HepG2 (cell line): Measurements from ENCODE around the gene CHST13. TPM values are rescaled to one million over a fixed set of nuclear protein-coding genes. Genes with fewer than 3 reads are reported as not detected.
A peak's percentile ranks its signal among the peaks of the same experiment; 100 is the strongest.

Experiments used
- ATAC-seq: fragments of 200-7000 bp; cut with Tn5 transposase; 3 replicates; pipeline ENCODE4 v1.9.1; 2020; ENCODE audit warnings: mild to moderate bottlenecking, moderate library complexity
- BruUV-seq: library from RNA; stranded (reverse); fragments of 400-500 nt; replicated peaks from 2 replicates; lab custom pipeline; 2021; lab: Mats Ljungman, UMichigan
- CTCF ChIA-PET: fragments of 300-600 bp; formaldehyde crosslinking; extraction: SDS; loops from one replicate; lab custom pipeline; 2021; ENCODE audit warnings: low total read pairs, inconsistent platforms, low intra/inter-chr PET ratio; lab: Yijun Ruan, JAX
- POLR2A ChIA-PET: fragments of 350-600 bp; sonication (Branson Sonifier 250); formaldehyde crosslinking; loops from one replicate; lab custom pipeline; 2020; ENCODE audit warnings: antibody characterized with exemption, inconsistent platforms; lab: Yijun Ruan, JAX
- DNase-seq: peaks from one replicate; pipeline ENCODE4 v3.0.0-alpha.2; 2015; ENCODE audit warnings: low spot score
- FAIRE-seq: peaks from 3 replicates; lab custom pipeline; 2011; peaks lifted over from hg19 to GRCh38; lab: Jason Lieb, UNC
- H2AFZ ChIP-seq: one replicate; pipeline ENCODE4 v1.6.1; 2011; ENCODE audit warnings: low read length, inconsistent platforms
- H3K27ac ChIP-seq: fragments of 300-600 bp; 3 replicates; pipeline ENCODE4 v1.8.0; 2011; ENCODE audit warnings: mixed run types, mild to moderate bottlenecking, mixed read lengths, low read length, inconsistent platforms; ENCODE audit not compliant: insufficient read depth; ENCODE audit errors: extremely low read length
- H3K27me3 ChIP-seq, 2 experiments: fragments of 200-600 bp in 1 of 2; 2 replicates in 1 of 2; 3 replicates in 1 of 2; pipeline versions ENCODE4 v1.6.0 to v1.8.0; 2011; ENCODE audit warnings: low read length in 2 of 2, mild to moderate bottlenecking in 2 of 2, moderate library complexity in 2 of 2, inconsistent platforms in 1 of 2; ENCODE audit not compliant: insufficient read depth in 2 of 2, control insufficient read depth in 1 of 2
- H3K36me3 ChIP-seq, 2 experiments: fragments of 200-600 bp in 1 of 2; replicated peaks in 1 of 2; 2 replicates in 1 of 2; 3 replicates in 1 of 2; pipeline versions ENCODE4 v1.5.1 to v1.8.0; 2011; ENCODE audit warnings: low read length in 2 of 2, inconsistent platforms in 1 of 2; ENCODE audit not compliant: insufficient read depth in 2 of 2, control insufficient read depth in 1 of 2
- H3K4me1 ChIP-seq: 2 replicates; pipeline ENCODE4 v1.5.1; 2012; ENCODE audit warnings: low read length, inconsistent platforms; ENCODE audit not compliant: insufficient read depth
- H3K4me2 ChIP-seq: 2 replicates; pipeline ENCODE4 v1.6.0; 2011; ENCODE audit warnings: low read depth, low read length, inconsistent platforms
- H3K4me3 ChIP-seq, 3 experiments: fragments of 200-600 bp in 1 of 3; sonication (generic), shearing (Covaris generic) in 1 of 3; replicated peaks in 1 of 3; 2 replicates each; pipeline ENCODE4 v1.5.1; 2011 to 2016; ENCODE audit warnings: low read length in 3 of 3, inconsistent platforms in 2 of 3, low read depth in 2 of 3, mild to moderate bottlenecking in 2 of 3, control low read depth in 1 of 3, mixed read lengths in 1 of 3; ENCODE audit not compliant: insufficient read depth in 1 of 3
- H3K79me2 ChIP-seq: one replicate; pipeline ENCODE4 v1.6.1; 2011; ENCODE audit warnings: low read length, inconsistent platforms; ENCODE audit not compliant: insufficient read depth
- H3K9ac ChIP-seq: 2 replicates; pipeline ENCODE4 v1.6.0; 2011; ENCODE audit warnings: mild to moderate bottlenecking, low read depth, low read length, inconsistent platforms; ENCODE audit not compliant: insufficient read depth
- H3K9me3 ChIP-seq: 2 replicates; pipeline ENCODE4 v1.5.1; 2012; ENCODE audit warnings: mild to moderate bottlenecking, low read length
- H4K20me1 ChIP-seq: 2 replicates; pipeline ENCODE4 v1.6.0; 2011; ENCODE audit warnings: inconsistent platforms, mild to moderate bottlenecking, low read length, moderate library complexity; ENCODE audit not compliant: insufficient read depth
- HOXA9 ChIP-seq: sonication (generic); formaldehyde crosslinking; IDR thresholded peaks from 2 replicates; pipeline ENCODE4 v1.8.1; 2022; ENCODE audit warnings: missing genetic modification reagents, mild to moderate bottlenecking, moderate library complexity, borderline replicate concordance
- NCOA1 ChIP-seq: sonication (generic); formaldehyde crosslinking; IDR thresholded peaks from 2 replicates; pipeline ENCODE4 v1.9.0; 2021; ENCODE audit warnings: missing genetic modification reagents
- SAP130 ChIP-seq: IDR thresholded peaks from 2 replicates; pipeline ENCODE4 v1.6.1; 2016; ENCODE audit warnings: low read depth
- SMAD3 ChIP-seq: sonication (generic); formaldehyde crosslinking; IDR thresholded peaks from 2 replicates; pipeline ENCODE4 v1.4.0; 2020; ENCODE audit warnings: missing genetic modification reagents
- ZNF20 ChIP-seq: sonication (generic); formaldehyde crosslinking; IDR thresholded peaks from 2 replicates; pipeline ENCODE4 v1.4.0; 2020; ENCODE audit warnings: mild to moderate bottlenecking, moderate library complexity, missing genetic modification reagents
- ZNF292 ChIP-seq: sonication (generic); formaldehyde crosslinking; IDR thresholded peaks from 2 replicates; pipeline ENCODE4 v1.8.1; 2022; ENCODE audit warnings: mild to moderate bottlenecking, low read depth, missing genetic modification reagents, borderline replicate concordance
- ZNF768 ChIP-seq: sonication (generic); formaldehyde crosslinking; IDR thresholded peaks from 2 replicates; pipeline ENCODE4 v1.4.0; 2020; ENCODE audit warnings: missing genetic modification reagents
- WGBS: methylation state at CpG from one replicate; pipeline ENCODE4 v1.1.6; 2017; ENCODE audit warnings: low lambda C conversion rate; 5-methylcytosine and 5-hydroxymethylcytosine counted together
- in situ Hi-C: cut with HindIII; loops from 2 replicates; pipeline ENCODE4 v1.10.0; 2017; ENCODE audit warnings: low pct_unique_long_range_greater_than_20kb; ENCODE audit not compliant: extremely low pct_ligation_motif_present
- intact Hi-C: fragments of 100-400 bp; cut with micrococcal nuclease; formaldehyde crosslinking; loops from one replicate; pipeline ENCODE4 v1.10.0; 2022; ENCODE audit not compliant: unreplicated experiment
- polyA plus RNA-seq, 8 experiments: library from polyadenylated mRNA; depleted of rRNA in 3 of 8; stranded (reverse) in 7 of 8; unstranded in 1 of 8; fragments of >200 nt; fragmentation: Illumina TruSeq in 4 of 8; extraction: Trizol in 4 of 8; gene quantifications; 2 replicates each; pipeline versions ENCODE4 v1.2.1 to v1.2.3, GENCODE V29; 2011 to 2016; ENCODE audit warnings: low read depth in 4 of 8, missing spikeins in 1 of 8, mixed read lengths in 1 of 8; ENCODE audit not compliant: insufficient read depth in 1 of 8
- total RNA-seq, 5 experiments: library from RNA; depleted of rRNA; stranded (reverse); fragments of >200 nt; fragmentation: Illumina TruSeq; extraction: Trizol; gene quantifications; 2 replicates each; pipeline ENCODE4 v1.2.3, GENCODE V29; 2016; ENCODE audit warnings: low read depth in 1 of 5
- TF ChIP-seq, protein P1 (sequence below): IDR thresholded peaks from 2 replicates; pipeline ENCODE4 v1.6.1; 2016
- TF ChIP-seq, protein P2 (sequence below): sonication (generic); formaldehyde crosslinking; IDR thresholded peaks from 2 replicates; pipeline ENCODE4 v1.4.0; 2020; ENCODE audit warnings: low read depth, mild to moderate bottlenecking, missing genetic modification reagents
- TF ChIP-seq, protein P3 (sequence below): sonication (generic); formaldehyde crosslinking; conservative IDR thresholded peaks from 2 replicates; pipeline ENCODE4 v1.4.0; 2020; ENCODE audit warnings: missing genetic modification reagents
- TF ChIP-seq, protein P4 (sequence below): sonication (generic); formaldehyde crosslinking; IDR thresholded peaks from 2 replicates; pipeline ENCODE4 v1.4.0; 2020; ENCODE audit warnings: missing genetic modification reagents, low read depth, mild to moderate bottlenecking, borderline replicate concordance

The CHST13 gene
- total and polyA plus RNA-seq, 2 of the 13 experiments (the other 11 are each of a cell fraction or from before 2014, with no cell fraction given) = 32.0 to 43.1 TPM

DNA sequence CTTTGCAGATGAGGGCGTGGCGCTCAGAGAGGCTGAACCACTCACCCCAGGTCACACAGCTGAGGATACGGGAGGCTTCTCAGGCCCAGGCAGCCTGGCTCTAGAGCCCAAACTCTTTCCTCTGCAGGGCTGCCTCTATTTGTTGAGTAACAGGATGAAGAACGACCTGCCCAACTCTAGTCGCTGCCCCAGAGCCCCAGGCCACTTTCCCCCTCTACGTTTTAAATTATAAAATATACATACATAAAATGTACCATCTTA is 29.1 kb upstream of the CHST13 start:
- Histone ChIP-seq H2AFZ (no peak overlapping the region), H3K27ac (no peak overlapping the region), H3K4me2 (no peak overlapping the region), H4K20me1 (no peaks in the 10 kb centered on the region), H3K4me3 (no peak overlapping the region), H3K4me1 (peaks cover 25% of the 10 kb centered on the region), H3K36me3 (no peaks in the 10 kb centered on the region), H3K9me3 (no peaks in the 10 kb centered on the region), H3K79me2 (no peaks in the 10 kb centered on the region)
- ChIA-PET CTCF (no interaction called here), POLR2A (no interaction called here)
- DNase-seq (no peak), ATAC-seq (no peak)
- in situ Hi-C loops (no loop called here), intact Hi-C loops (loop anchor here (10.0 kb wide), 1 partner anchor 60 kb away; the partner anchor contains the start of gene C3orf22)
- TF ChIP-seq, protein P1, sequence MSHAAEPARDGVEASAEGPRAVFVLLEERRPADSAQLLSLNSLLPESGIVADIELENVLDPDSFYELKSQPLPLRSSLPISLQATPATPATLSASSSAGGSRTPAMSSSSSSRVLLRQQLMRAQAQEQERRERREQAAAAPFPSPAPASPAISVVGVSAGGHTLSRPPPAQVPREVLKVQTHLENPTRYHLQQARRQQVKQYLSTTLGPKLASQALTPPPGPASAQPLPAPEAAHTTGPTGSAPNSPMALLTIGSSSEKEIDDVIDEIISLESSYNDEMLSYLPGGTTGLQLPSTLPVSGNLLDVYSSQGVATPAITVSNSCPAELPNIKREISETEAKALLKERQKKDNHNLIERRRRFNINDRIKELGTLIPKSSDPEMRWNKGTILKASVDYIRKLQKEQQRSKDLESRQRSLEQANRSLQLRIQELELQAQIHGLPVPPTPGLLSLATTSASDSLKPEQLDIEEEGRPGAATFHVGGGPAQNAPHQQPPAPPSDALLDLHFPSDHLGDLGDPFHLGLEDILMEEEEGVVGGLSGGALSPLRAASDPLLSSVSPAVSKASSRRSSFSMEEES (CRISPR knock-in tag) = no peak
- TF ChIP-seq ZNF292 = no peak
- TF ChIP-seq ZNF768 (CRISPR knock-in tag) = peak; percentile 93
- no peak for TF ChIP-seq HOXA9 (CRISPR knock-in tag)
- TF ChIP-seq, all 625 proteins: peak for 1
- WGBS = 55% methylated on average over 6 of the region's 6 CpGs
- FAIRE-seq = no peak
- no peak overlapping the region for H3K9ac ChIP-seq
- no TSS peak for BruUV-seq
- H3K27me3 ChIP-seq = no peaks in the 10 kb centered on the region

DNA sequence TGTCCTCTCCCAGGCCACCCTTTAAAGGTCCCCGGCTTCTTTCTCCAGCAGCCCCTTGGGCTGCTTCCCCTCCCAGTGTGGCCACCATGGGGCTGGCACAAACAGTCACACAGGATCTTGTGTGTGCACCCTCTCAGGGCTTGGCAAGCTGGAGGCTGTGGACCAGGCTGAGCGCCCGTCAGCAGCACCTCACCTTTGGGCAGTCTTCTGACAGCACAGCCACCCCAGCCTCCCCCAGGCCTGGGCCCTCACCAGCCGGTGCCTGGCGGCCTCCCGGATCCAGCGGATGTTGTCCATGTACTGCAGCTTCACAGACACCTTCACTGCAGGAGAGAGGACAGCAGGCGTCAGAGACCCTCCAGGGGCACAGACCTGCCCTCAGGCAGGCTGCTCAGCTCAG is 28.2 kb upstream of the CHST13 start:
- no peak overlapping the region for H3K27ac ChIP-seq
- DNase-seq (no peak), ATAC-seq (no peak), FAIRE-seq (no peak)
- POLR2A ChIA-PET = no interaction called here
- H3K9me3 ChIP-seq = no peaks in the 10 kb centered on the region
- no peaks in the 10 kb centered on the region for H3K79me2 ChIP-seq
- 72% methylated on average over 1 of the region's 8 CpGs for WGBS
- no peaks in the 10 kb centered on the region for H3K27me3 ChIP-seq
- H3K4me3 ChIP-seq = no peak overlapping the region
- H3K36me3 ChIP-seq = no peaks in the 10 kb centered on the region
- intact Hi-C loops (loop anchor here (10.0 kb wide), 1 partner anchor 59 kb away; the partner anchor contains the start of gene C3orf22), in situ Hi-C loops (no loop called here)
- H4K20me1 ChIP-seq = no peaks in the 10 kb centered on the region
- H3K9ac ChIP-seq = no peak overlapping the region
- H3K4me1 ChIP-seq = peaks cover 22% of the 10 kb centered on the region
- no peak overlapping the region for H3K4me2 ChIP-seq
- H2AFZ ChIP-seq = no peak overlapping the region
- CTCF ChIA-PET = no interaction called here
- no TSS peak for BruUV-seq
- TF ChIP-seq ZNF20 (CRISPR knock-in tag) (no peak), SAP130 (CRISPR knock-in tag) (no peak), SMAD3 (CRISPR knock-in tag) (no peak), NCOA1 (CRISPR knock-in tag) (no peak)
- TF ChIP-seq, protein P2, sequence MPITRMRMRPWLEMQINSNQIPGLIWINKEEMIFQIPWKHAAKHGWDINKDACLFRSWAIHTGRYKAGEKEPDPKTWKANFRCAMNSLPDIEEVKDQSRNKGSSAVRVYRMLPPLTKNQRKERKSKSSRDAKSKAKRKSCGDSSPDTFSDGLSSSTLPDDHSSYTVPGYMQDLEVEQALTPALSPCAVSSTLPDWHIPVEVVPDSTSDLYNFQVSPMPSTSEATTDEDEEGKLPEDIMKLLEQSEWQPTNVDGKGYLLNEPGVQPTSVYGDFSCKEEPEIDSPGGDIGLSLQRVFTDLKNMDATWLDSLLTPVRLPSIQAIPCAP = no peak
- TF ChIP-seq, protein P3, sequence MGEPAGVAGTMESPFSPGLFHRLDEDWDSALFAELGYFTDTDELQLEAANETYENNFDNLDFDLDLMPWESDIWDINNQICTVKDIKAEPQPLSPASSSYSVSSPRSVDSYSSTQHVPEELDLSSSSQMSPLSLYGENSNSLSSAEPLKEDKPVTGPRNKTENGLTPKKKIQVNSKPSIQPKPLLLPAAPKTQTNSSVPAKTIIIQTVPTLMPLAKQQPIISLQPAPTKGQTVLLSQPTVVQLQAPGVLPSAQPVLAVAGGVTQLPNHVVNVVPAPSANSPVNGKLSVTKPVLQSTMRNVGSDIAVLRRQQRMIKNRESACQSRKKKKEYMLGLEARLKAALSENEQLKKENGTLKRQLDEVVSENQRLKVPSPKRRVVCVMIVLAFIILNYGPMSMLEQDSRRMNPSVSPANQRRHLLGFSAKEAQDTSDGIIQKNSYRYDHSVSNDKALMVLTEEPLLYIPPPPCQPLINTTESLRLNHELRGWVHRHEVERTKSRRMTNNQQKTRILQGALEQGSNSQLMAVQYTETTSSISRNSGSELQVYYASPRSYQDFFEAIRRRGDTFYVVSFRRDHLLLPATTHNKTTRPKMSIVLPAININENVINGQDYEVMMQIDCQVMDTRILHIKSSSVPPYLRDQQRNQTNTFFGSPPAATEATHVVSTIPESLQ (CRISPR knock-in tag) = no peak
- TF ChIP-seq, protein P4, sequence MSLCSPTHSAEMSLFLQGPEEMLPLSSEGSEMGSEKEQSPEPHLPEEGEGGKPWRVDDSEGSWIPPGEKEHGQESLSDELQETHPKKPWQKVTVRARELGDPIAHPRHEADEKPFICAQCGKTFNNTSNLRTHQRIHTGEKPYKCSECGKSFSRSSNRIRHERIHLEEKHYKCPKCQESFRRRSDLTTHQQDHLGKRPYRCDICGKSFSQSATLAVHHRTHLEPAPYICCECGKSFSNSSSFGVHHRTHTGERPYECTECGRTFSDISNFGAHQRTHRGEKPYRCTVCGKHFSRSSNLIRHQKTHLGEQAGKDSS = no peak
